Measurements from ENCODE around the gene STK32A.

- TF ChIP-seq CTCF (IDR thresholded peaks at IDR 0.05) (no peak), POLR2A (IDR thresholded peaks at IDR 0.05) (no peak)
Measured at GRCh38 chr5:147346006-147346561, 111.3 kb downstream of the STK32A start.
